Measurements from ENCODE around the gene ME3.

ME3 gene

DNA sequence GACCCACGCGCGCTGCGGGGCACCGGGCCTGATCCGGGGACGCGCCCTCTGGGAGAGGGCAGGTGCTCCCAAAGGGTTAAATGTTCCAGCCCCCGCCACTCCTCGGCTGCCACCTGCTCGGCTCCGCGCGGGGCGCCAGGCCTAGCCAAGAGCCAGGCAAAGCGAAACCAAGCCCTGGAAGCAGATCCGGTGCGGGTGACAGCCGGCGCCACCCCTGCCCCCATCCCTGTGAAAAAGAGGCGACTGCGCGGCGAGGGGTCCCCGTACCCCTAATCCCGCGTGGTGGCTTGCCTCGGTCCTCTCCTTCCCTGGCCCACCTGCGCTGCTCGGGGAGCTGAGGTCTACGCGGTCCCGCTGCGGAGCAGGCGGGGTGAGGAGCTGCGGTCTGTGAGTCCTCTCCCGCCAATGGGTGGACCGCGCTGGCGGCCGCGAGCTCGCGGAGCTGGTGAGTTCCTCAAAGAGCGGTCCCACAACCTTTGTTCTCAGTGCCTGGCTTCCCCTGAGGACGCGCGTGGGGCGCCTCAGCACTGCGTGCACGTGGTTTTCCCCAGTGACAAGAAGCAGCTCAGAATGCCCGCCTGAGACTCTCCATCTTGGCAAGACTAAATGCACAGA is at the start of gene ME3:
Gene ME3, minus strand, starts transcription at position 610 of the 615 bp plus-strand sequence.
- TF ChIP-seq GATA3 (IDR thresholded peaks at IDR 0.05; ENCODE audit: low read depth, low read length): no peak

DNA sequence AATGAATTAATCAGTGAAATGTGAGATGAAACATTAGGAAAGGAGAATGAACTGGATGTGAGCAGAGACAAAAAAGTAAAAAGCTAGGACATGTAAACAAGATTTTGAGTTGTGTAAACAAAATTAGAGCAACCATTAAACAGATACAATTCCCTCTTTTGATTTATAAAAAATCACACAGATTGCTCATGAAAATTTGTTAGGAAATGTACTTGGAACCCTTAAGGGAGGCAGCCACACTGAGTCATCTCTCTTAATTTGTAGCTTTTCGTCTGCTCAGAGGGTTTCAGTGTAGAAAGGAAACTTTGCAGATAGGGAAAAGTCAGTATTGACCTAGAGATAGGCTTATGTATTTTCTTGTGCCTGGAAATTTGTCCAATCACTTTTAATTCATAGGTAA is 49.6 kb upstream of the ME3 start:
- TF ChIP-seq GATA3 (IDR thresholded peaks at IDR 0.05; ENCODE audit: low read depth, low read length) (no peak), GATA2 (IDR thresholded peaks at IDR 0.05; ENCODE audit: low read depth, low read length) (no peak)

DNA sequence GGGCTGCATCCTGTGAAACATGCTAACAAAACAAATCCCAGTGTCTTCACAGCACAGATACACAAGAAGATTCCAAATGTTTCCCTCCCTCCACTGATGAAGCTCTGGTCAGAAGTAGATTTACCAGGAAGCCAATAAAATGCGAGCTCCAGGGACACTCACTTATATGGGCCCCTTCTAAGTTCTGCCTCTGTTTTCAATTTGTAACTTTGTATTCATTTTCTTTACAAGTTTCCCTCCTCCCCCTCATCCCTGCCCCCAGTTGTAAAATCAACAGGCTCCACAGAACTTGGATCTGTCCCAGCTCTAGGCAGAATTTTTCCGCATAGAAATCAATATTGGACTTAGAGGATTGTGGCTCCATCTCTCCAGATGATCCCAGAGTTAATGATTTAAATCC is 48.1 kb upstream of the ME3 start:
- no peak for TF ChIP-seq GATA2 (IDR thresholded peaks at IDR 0.05; ENCODE audit: low read depth, low read length)
- no peak for TF ChIP-seq GATA3 (IDR thresholded peaks at IDR 0.05; ENCODE audit: low read depth, low read length)

DNA sequence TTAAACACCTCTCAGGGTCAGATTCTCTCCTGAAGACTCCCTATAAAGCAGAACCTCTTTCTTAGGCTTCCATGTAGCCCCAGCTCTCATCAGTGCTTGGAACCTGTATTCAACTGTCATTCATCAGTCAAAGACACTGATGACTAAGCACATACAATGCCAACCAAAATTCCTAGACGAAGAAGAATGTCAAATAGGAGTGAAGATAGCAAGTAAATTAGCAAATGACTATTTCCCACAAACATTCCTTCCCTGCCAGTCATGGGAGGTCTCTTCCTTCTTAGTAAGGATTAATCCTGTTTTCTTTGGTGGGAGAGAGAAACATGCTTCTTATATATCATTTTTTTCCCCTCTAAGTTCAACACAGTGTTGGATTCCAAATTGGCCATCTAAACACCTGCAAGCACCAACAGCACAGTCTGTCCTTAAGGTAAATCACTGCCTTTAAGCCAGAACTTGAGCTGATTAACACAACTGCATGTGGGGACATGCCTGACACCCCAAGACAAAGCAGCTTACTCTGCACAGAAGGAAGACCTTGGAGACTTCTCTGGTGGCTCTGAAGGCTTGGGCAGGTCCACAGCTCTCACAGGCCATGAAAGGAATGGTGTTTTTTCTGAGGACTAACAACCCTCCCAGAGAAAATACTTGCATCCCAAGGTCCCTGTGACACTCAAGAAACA is 47.5 kb upstream of the ME3 start:
- TF ChIP-seq GATA3 (IDR thresholded peaks at IDR 0.05; ENCODE audit: low read depth, low read length): no peak
- TF ChIP-seq GATA2 (IDR thresholded peaks at IDR 0.05; ENCODE audit: low read depth, low read length): no peak

DNA sequence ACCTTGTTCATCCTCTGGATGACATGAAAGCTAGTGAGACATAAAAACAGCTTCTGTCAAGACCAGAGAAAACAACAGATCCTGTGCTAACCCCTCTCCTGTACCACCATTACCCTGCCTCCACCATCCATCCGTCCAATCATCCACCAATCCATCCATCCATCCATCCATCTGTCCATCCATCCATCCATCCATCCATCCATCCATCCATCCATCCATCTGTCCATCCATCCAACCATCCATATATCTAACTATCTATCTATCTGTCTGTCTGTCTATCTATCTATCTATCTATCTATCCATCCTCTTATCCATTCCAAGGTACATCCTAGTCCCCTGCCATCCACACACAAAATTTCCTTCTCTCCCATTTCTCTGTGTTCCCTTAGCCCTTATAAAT is 46.6 kb upstream of the ME3 start:
- TF ChIP-seq GATA3 (IDR thresholded peaks at IDR 0.05; ENCODE audit: low read depth, low read length) (no peak), GATA2 (IDR thresholded peaks at IDR 0.05; ENCODE audit: low read depth, low read length) (no peak)

DNA sequence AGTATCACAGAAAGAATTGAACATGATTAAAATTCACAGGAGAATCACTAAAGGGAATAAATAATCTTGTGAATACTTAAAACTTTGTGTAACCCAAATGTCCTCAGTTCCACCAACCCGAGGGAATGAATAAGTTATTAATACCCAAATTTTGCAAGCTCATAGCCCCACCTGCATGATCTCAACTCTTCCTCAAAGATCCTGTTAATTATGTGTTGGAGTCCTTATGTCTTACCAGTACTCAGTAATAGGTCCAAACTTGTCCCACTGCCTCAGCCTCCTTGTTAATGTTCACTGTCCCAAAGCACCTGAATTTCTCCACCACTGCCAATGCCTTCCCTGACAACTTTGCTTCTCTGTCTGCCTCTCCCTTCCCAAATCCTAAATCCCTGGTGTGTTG is 46.1 kb upstream of the ME3 start:
- TF ChIP-seq GATA2 (IDR thresholded peaks at IDR 0.05; ENCODE audit: low read depth, low read length) (no peak), GATA3 (IDR thresholded peaks at IDR 0.05; ENCODE audit: low read depth, low read length) (no peak)

DNA sequence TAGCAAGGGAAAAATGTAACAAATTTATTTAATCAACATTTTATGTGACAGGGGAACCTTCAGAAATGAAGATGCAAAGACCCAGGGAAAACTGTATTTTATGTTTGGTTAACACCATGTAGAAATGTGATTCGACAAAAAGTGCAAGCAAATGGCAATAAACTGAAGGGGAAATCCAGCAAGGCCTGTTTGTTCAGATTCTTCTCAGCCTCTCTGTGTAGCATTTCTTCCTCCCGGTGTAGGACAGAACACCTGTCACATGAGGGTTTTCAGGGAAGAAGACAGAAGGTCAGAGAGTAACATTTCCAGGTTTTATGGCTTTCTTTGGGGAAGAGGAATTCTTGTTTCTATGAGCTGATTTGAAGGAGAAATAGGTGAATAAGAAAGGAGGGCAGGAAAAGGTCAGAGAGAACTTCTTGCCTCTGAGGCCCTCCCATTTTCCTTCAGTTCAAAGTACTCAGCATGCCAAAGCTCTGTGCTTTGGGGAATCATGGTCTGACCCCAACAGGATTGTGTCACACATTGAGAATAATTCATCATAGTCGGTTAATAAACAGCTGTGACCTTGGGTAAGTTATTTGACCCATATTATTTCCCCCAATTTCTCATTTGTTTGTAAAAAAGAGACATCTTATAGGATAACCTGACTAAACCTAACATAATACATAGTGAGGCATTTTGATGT is 45.5 kb upstream of the ME3 start:
- TF ChIP-seq GATA2 (IDR thresholded peaks at IDR 0.05; ENCODE audit: low read depth, low read length): no peak
- TF ChIP-seq GATA3 (IDR thresholded peaks at IDR 0.05; ENCODE audit: low read depth, low read length): no peak

DNA sequence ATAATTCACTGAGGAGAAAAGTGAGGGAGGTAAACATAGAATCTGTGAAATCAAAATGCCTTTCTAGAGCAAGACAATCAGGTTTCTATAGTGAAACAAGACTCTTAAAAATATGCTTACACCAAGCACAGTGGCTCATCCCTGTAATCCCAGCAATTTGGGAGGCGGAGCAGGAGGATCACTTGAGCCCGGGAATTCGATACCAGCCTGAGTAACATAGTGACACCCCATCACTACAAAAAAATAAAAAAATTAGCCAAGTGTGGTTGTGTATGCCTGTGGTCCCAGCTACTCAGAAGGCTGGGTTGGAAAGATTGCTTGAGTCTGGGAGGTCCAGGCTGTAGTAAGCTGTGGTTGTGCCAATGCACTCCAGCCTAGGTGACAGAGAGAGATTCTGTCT is 43.2 kb upstream of the ME3 start:
- no peak for TF ChIP-seq GATA3 (IDR thresholded peaks at IDR 0.05; ENCODE audit: low read depth, low read length)
- TF ChIP-seq GATA2 (IDR thresholded peaks at IDR 0.05; ENCODE audit: low read depth, low read length): no peak

DNA sequence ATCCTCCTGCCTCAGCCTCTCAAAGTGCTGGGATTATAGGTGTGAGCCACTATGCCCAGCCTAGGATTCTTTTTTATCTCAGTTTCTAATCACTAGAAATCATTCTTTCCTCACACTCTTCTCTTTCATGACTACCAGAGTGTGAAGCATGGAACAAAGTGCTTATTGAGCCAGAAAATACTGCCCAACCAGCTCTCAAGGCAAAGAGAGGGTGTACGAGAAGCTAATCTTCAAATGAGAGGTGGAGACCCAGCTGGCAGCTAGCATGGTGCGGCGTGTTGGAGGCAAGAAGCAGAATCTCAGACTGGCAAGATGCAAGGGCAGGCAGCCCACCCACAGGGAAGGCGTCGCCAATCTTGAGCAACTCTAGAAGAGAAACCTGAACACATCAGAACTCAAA is 41.1 kb upstream of the ME3 start:
- TF ChIP-seq GATA3 (IDR thresholded peaks at IDR 0.05; ENCODE audit: low read depth, low read length) (no peak), GATA2 (IDR thresholded peaks at IDR 0.05; ENCODE audit: low read depth, low read length) (no peak)

DNA sequence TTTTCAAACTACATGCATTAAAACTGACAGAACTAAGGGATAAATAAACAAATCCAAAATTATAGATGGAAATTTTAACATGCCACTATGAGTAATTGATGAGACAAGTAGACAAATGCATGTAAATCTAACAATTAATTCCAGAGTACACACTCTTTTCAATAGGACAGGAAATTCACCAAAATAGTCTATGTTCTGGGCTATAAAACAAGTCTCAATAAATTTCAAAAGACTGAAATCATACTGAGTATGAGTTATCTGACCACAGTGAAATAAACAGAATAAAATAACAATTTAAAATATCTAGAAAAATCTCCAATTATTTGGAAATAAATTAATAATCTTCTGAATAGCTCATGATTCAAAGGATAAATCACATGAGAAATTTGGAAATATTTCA is 38.5 kb upstream of the ME3 start:
- TF ChIP-seq GATA3 (IDR thresholded peaks at IDR 0.05; ENCODE audit: low read depth, low read length) (no peak), GATA2 (IDR thresholded peaks at IDR 0.05; ENCODE audit: low read depth, low read length) (no peak)

DNA sequence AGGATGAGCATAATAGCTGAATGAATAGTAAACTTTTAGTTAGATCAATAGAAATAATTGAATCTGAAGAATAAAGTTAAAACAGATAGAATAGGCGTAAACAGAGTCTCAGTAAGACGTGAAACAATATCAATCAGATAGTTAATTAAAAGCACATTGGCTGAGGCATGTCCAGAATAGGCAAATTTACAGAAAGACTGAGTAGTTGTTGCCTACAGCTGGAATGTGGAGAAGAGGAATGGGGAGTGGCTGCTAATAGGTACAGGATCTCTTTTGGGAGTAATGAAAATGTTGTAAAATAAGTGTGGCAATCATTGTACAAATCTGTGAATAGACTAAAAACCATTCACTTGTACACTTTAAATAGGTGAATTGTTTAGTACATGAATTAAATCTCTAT is 36.3 kb upstream of the ME3 start:
- TF ChIP-seq GATA2 (IDR thresholded peaks at IDR 0.05; ENCODE audit: low read depth, low read length) (no peak), GATA3 (IDR thresholded peaks at IDR 0.05; ENCODE audit: low read depth, low read length) (no peak)

DNA sequence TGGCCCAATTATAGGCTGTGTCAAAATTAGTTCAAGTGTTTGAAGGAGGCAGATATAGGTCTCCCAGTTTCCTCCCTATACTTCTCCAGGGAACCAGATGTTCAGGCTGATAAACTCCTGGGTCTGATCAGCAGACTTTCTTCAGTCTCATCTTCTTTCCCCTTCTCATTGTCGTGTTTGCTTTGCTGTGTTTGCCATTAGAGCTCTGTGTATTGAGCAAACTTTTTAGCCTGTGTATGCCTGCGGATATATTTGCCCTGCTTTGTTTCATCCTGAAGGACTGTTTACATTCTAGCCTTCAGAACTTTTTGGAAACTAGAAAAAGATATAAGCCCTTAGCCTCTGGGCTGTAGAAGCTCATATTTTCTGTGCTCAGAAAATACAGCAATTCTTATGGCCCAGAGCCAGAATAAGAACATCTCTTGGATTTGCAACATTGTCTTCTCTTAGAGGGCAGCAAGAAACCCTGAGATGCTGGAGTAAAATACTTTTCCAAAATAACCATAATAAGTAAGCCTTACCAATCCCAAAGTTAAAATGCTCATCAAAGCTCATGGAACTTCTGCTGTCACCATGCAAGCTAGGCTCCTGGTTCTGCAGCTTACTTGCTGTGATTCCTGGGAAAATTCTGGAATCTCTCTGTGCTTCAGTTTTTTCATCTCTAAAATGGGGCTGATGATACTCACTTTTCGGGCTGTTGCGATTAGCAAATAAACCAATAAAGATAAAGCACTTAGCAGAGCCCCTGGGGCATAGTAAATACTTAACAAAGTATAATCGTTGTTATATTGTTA is 34.1 kb upstream of the ME3 start:
- TF ChIP-seq GATA2 (IDR thresholded peaks at IDR 0.05; ENCODE audit: low read depth, low read length) (no peak), GATA3 (IDR thresholded peaks at IDR 0.05; ENCODE audit: low read depth, low read length) (no peak)

DNA sequence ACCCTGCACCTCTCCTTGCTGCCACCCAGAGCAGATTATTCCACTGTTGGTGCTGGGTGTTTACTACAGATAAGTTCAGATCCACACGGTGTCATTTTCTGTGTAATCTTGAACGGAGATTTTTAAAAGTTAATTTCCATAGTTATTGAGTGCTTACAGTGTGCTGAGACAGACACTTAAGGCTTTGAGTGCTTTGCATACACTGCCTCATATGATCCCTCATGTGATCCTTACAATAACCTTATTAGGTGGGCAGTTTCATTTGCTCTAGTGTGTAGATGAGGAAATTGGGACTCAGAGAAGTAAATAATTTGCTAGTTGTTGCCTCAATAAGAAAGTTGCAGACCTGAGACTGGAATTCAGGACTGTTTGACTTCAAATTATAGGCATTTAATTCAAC is 32.3 kb upstream of the ME3 start:
- TF ChIP-seq GATA3 (IDR thresholded peaks at IDR 0.05; ENCODE audit: low read depth, low read length) (no peak), GATA2 (IDR thresholded peaks at IDR 0.05; ENCODE audit: low read depth, low read length) (no peak)

DNA sequence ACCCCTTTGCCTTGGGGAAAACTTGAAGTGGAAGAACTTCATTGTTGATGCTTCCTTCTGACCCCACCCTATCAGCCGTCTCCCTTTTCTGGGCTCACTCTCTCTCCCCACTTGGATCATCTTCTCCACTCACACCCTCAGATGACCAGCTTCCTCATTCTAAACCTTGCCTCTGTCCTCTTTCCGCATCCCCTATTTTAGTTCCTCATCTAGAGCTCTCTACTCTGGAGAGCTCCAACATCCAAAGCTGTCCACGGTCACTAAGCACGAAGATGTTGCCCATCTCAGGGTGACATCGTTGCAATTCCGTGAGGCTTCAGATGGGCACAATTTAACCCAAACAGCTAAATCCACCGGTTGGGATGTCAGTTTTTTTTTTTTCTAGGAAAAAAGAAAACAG is 31.6 kb upstream of the ME3 start:
- TF ChIP-seq GATA3 (IDR thresholded peaks at IDR 0.05; ENCODE audit: low read depth, low read length): no peak
- no peak for TF ChIP-seq GATA2 (IDR thresholded peaks at IDR 0.05; ENCODE audit: low read depth, low read length)

Measured in SH-SY5Y (cell line).